Panc1 (cell line): Measurements from ENCODE around the gene VAV3.

Source experiments
- POLR2AphosphoS5 ChIP-seq: IDR thresholded peaks from 2 replicates; pipeline ENCODE4 v1.6.1; 2012; ENCODE audit warnings: mild to moderate bottlenecking, low read depth, low read length, moderate library complexity
- SIN3A ChIP-seq: IDR thresholded peaks from 2 replicates; pipeline ENCODE4 v1.6.1; 2012; ENCODE audit warnings: low read depth, mild to moderate bottlenecking, low read length, moderate library complexity, borderline replicate concordance; ENCODE audit not compliant: insufficient read depth
- TCF7L2 ChIP-seq: IDR thresholded peaks from 2 replicates; pipeline ENCODE4 v1.6.1; 2011; ENCODE audit warnings: mild to moderate bottlenecking, low read depth, low read length, inconsistent platforms
- TF ChIP-seq, protein P1 (sequence below): fragments of 450-650 bp; IDR thresholded peaks from 2 replicates; pipeline ENCODE4 v1.5.1; 2017; ENCODE audit warnings: mild to moderate bottlenecking

DNA sequence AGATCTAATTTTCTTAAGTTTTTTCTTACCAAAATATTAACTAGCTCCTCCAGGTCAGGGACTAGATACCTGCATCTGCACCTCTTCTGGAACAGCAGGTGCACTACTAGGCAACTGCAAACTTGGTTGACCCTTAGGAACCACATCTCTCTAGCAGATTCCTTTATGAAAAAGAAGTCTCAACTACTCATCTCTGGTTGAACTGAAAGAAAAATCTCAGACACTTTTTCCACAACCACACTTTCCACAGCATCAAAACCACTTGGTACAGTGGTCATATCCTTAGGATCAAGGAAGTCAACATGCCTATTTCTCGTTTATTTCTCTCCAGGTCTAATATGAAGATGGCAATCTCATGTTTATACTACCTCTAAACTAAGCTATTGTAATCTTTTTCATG lies 52.3 kb downstream of the VAV3 start:
- TF ChIP-seq, protein P1, sequence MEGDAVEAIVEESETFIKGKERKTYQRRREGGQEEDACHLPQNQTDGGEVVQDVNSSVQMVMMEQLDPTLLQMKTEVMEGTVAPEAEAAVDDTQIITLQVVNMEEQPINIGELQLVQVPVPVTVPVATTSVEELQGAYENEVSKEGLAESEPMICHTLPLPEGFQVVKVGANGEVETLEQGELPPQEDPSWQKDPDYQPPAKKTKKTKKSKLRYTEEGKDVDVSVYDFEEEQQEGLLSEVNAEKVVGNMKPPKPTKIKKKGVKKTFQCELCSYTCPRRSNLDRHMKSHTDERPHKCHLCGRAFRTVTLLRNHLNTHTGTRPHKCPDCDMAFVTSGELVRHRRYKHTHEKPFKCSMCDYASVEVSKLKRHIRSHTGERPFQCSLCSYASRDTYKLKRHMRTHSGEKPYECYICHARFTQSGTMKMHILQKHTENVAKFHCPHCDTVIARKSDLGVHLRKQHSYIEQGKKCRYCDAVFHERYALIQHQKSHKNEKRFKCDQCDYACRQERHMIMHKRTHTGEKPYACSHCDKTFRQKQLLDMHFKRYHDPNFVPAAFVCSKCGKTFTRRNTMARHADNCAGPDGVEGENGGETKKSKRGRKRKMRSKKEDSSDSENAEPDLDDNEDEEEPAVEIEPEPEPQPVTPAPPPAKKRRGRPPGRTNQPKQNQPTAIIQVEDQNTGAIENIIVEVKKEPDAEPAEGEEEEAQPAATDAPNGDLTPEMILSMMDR: no peak
- TF ChIP-seq TCF7L2 (no peak), POLR2AphosphoS5 (no peak), SIN3A (no peak)
